CD4-positive, CD25-positive, alpha-beta regulatory T cell (primary cell): Measurements from ENCODE around the gene IMPG2. TPM values are rescaled to one million over a fixed set of nuclear protein-coding genes. Genes with fewer than 3 reads are reported as not detected.

Experiments used
- ATAC-seq, 2 donors: fragments of 150-1000 bp; cut with Tn5 transposase; one replicate each; pipeline ENCODE4 v1.10.0; 2021; ENCODE audit warnings: low read depth in 2 of 2, moderate number of reproducible peaks in 2 of 2, moderate library complexity in 1 of 2
- DNase-seq, 3 donors: peaks; one replicate each; pipeline versions ENCODE4 v3.0.0 to v3.0.0-alpha.2; 2012 to 2022; ENCODE audit warnings: mixed read lengths in 1 of 3
- H3K27ac ChIP-seq: one replicate; pipeline ENCODE4 v1.7.0; 2013; ENCODE audit warnings: mild to moderate bottlenecking, low read length; ENCODE audit not compliant: insufficient read depth, poor library complexity, severe bottlenecking
- H3K27me3 ChIP-seq: one replicate; pipeline ENCODE4 v1.7.0; 2013; ENCODE audit warnings: low read length; ENCODE audit not compliant: control insufficient read depth, insufficient read depth
- H3K36me3 ChIP-seq: one replicate; pipeline ENCODE4 v1.7.0; 2013; ENCODE audit warnings: mild to moderate bottlenecking, low read length, moderate library complexity; ENCODE audit not compliant: control insufficient read depth, insufficient read depth
- H3K4me1 ChIP-seq: 2 replicates; pipeline ENCODE4 v1.7.0; 2013; ENCODE audit warnings: mild to moderate bottlenecking, low read length; ENCODE audit not compliant: insufficient read depth, control insufficient read depth, poor library complexity, severe bottlenecking
- H3K4me3 ChIP-seq: one replicate; pipeline ENCODE4 v1.7.0; 2013; ENCODE audit warnings: low read depth, mild to moderate bottlenecking, low read length, moderate library complexity
- H3K9me3 ChIP-seq, 2 experiments: 1 replicate in 1 of 2; 2 replicates in 1 of 2; pipeline ENCODE4 v1.7.0; 2013; ENCODE audit warnings: low read length in 2 of 2, mild to moderate bottlenecking in 1 of 2, moderate library complexity in 1 of 2; ENCODE audit not compliant: control insufficient read depth in 2 of 2
- H3K27ac Mint-ChIP-seq, 3 donors: one replicate each; pipeline ENCODE4 v1.8.0; 2020 to 2022; ENCODE audit warnings: mild to moderate bottlenecking in 3 of 3, mixed read lengths in 3 of 3, moderate library complexity in 2 of 3
- H3K27me3 Mint-ChIP-seq: one replicate; pipeline ENCODE4 v1.8.0; 2022; ENCODE audit warnings: mild to moderate bottlenecking, mixed read lengths
- H3K36me3 Mint-ChIP-seq: one replicate; pipeline ENCODE4 v1.8.0; 2020; ENCODE audit warnings: mixed read lengths
- H3K4me1 Mint-ChIP-seq, 4 donors: one replicate each; pipeline ENCODE4 v1.8.0; 2020 to 2022; ENCODE audit warnings: mixed read lengths in 4 of 4, mild to moderate bottlenecking in 1 of 4
- H3K4me3 Mint-ChIP-seq, 4 donors: one replicate each; pipeline ENCODE4 v1.8.0; 2020 to 2022; ENCODE audit warnings: mild to moderate bottlenecking in 4 of 4, mixed read lengths in 4 of 4, moderate library complexity in 3 of 4
- H3K9me3 Mint-ChIP-seq, 7 donors: one replicate each; pipeline ENCODE4 v1.8.0; 2020 to 2022; ENCODE audit warnings: mixed read lengths in 7 of 7, mild to moderate bottlenecking in 3 of 7, moderate library complexity in 2 of 7
- polyA plus RNA-seq, 4 donors: library from polyadenylated mRNA; unstranded; fragments of 300-500 nt; fragmentation: Illumina TruSeq; gene quantifications; one replicate each; pipeline ENCODE4 v1.2.3, GENCODE V29; 2021
- total RNA-seq: library from RNA; stranded (reverse); gene quantifications from one replicate; pipeline ENCODE4 v1.2.3, GENCODE V29; 2022

The IMPG2 gene
- 0.35 TPM for total RNA-seq
- polyA plus RNA-seq = under 1 TPM in 1 of 4 donors, not detected in 3; 0.02 TPM

DNA sequence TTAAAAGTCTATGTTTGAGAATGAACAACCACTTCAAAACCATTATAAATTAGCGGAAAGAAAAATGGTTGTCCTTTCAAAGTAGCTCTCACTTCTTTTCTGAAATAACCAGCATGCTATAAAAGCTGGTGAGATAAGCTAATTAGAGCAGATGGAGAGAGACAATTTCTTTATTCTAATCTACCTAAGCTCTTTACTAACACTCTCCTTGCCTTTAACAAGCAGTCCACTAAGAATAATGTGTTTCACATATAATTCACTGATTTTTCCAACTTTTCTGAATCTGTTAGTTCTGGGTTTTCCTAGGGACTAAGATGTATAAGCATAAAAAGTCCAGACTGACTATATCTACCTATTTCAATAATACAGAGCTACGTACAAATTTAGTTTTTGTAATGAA lies at the start of gene IMPG2:
Gene IMPG2 (minus strand): TSS at position 101 of the 400 bp plus-strand sequence. CDS start 203 bp downstream, outside the sequence.
- no peak for ATAC-seq
- Mint-ChIP-seq H3K4me1 (peaks cover 0 to 2% (median 0%) of the 10 kb centered on the region in 4 donors), H3K27me3 (no peaks in the 10 kb centered on the region), H3K27ac (no peak within 1 kb of the TSS), H3K9me3 (no peaks in the 10 kb centered on the region), H3K36me3 (peaks cover 4% of the 10 kb centered on the region), H3K4me3 (no peak within 1 kb of the TSS)
- no peaks in the 10 kb centered on the region for H3K27me3 ChIP-seq
- H3K9me3 ChIP-seq = no peaks in the 10 kb centered on the region
- H3K27ac ChIP-seq = no peak within 1 kb of the TSS
- no peaks in the 10 kb centered on the region for H3K4me1 ChIP-seq
- DNase-seq = no peak
- H3K4me3 ChIP-seq = no peak within 1 kb of the TSS
- H3K36me3 ChIP-seq = peaks cover 6% of the 10 kb centered on the region

DNA sequence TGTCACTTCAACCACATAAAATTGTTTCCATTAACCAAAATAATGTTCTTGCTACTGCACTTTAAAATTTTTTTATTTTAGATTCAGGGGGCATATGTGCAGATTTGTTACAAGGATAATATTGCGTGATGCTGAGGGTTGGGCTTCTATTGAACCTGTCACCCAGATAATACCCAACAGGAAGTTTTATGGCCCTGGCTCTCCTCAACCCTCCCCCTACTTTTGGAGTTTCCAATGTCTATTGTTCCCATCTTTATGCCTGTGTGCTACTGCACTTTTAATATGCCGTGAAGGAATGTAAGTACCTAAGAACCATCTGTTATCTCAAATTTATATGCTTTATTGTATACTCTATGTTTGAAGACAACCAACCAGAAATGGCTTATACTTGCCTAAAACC lies 42.0 kb upstream of the IMPG2 start:
- no peak overlapping the region for H3K27ac ChIP-seq
- DNase-seq (no peak), ATAC-seq (no peak)
- no peaks in the 10 kb centered on the region for H3K9me3 ChIP-seq
- no peak overlapping the region for H3K4me3 Mint-ChIP-seq
- no peaks in the 10 kb centered on the region for H3K27me3 ChIP-seq
- no peaks in the 10 kb centered on the region for H3K4me1 ChIP-seq
- H3K4me1 Mint-ChIP-seq = peaks cover 0 to 4% (median 0%) of the 10 kb centered on the region in 4 donors
- peaks cover 77% of the 10 kb centered on the region for H3K36me3 ChIP-seq
- H3K4me3 ChIP-seq = no peak overlapping the region
- H3K27me3 Mint-ChIP-seq = no peaks in the 10 kb centered on the region
- peaks cover 0 to 4% (median 0%) of the 10 kb centered on the region in 7 donors for H3K9me3 Mint-ChIP-seq
- peaks cover 59% of the 10 kb centered on the region for H3K36me3 Mint-ChIP-seq
- no peak overlapping the region for H3K27ac Mint-ChIP-seq

DNA sequence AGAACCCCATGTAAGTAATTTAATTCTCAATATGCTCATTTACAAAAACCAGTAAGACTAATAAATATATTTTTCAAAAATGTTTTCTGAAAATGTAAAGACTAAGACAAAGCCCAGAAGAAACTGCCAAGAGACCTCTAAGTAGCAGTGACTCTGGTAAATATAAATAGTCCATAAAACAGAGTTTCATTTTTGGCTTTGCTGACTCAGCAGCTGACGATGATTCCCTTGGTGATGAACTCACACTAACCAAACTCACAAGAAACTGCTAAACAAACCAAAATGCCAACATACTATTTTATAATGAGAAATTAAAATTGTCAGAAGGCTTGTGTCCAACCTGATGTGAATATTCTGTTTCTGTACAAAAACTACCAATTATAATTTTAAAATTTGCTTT lies 31.5 kb upstream of the IMPG2 start:
- H3K27ac Mint-ChIP-seq = no peak overlapping the region
- Histone ChIP-seq H3K27me3 (no peaks in the 10 kb centered on the region), H3K4me1 (no peaks in the 10 kb centered on the region), H3K27ac (no peak overlapping the region), H3K4me3 (no peak overlapping the region), H3K36me3 (peaks cover 15% of the 10 kb centered on the region), H3K9me3 (no peaks in the 10 kb centered on the region)
- H3K4me1 Mint-ChIP-seq = peaks cover 0 to 21% (median under 1%) of the 10 kb centered on the region in 4 donors
- H3K36me3 Mint-ChIP-seq = peaks cover 35% of the 10 kb centered on the region
- no peaks in the 10 kb centered on the region for H3K27me3 Mint-ChIP-seq
- H3K4me3 Mint-ChIP-seq = no peak overlapping the region
- ATAC-seq (no peak), DNase-seq (no peak)
- no peaks in the 10 kb centered on the region for H3K9me3 Mint-ChIP-seq

DNA sequence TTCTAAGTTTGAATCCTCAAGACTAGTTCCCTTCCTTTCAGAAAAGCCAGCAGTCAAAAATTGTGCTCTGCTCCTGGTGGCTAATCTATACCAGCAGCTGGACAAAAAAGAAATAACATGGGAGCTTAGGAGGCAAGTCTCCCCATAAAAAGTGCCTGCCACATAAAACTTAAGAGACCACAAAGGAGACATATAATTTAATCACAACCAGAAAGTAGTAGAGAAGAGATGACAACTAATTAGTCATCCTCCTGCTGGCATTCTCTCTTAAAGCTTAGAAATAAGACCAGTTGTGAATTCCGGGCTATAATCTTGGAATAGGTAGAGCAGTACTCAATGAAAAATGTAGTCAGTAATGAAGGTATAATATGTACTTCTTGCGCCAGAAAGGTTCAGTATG lies 20.2 kb upstream of the IMPG2 start:
- peaks cover 52% of the 10 kb centered on the region for H3K36me3 Mint-ChIP-seq
- H3K4me1 Mint-ChIP-seq = peaks cover 0 to 9% (median 5%) of the 10 kb centered on the region in 4 donors
- H3K27me3 ChIP-seq = no peaks in the 10 kb centered on the region
- no peaks in the 10 kb centered on the region for H3K9me3 Mint-ChIP-seq
- no peaks in the 10 kb centered on the region for H3K4me1 ChIP-seq
- H3K27ac ChIP-seq = no peak overlapping the region
- DNase-seq (no peak), ATAC-seq (no peak)
- H3K4me3 Mint-ChIP-seq = no peak overlapping the region
- H3K27ac Mint-ChIP-seq = peak overlapping the region in 1 of 3 donors; percentile 38
- peaks cover 54% of the 10 kb centered on the region for H3K36me3 ChIP-seq
- H3K9me3 ChIP-seq = no peaks in the 10 kb centered on the region
- H3K4me3 ChIP-seq = no peak overlapping the region
- no peaks in the 10 kb centered on the region for H3K27me3 Mint-ChIP-seq

DNA sequence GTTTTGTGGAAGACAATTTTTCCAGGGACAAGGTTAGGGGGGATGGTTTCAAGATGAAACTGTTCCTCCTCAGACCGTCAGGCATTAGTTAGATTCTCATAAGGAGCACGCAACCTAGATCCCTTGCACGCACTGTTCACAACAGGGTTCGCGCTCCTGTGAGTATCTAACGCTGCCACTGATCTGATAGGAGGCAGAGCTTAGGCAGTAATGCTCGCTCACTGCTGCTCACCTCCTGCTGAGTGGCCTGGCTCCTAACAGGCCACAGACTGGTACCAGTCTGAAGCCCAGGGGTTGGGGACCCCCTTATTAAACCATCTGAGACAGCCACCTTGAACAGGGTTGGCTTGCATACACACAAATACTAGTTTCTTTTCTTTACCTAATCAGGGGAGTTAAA lies 13.5 kb upstream of the IMPG2 start:
- no peak overlapping the region for H3K27ac Mint-ChIP-seq
- Histone ChIP-seq H3K9me3 (no peaks in the 10 kb centered on the region), H3K36me3 (peaks cover 63% of the 10 kb centered on the region), H3K27ac (no peak overlapping the region), H3K4me3 (no peak overlapping the region), H3K27me3 (no peaks in the 10 kb centered on the region), H3K4me1 (no peaks in the 10 kb centered on the region)
- peaks cover 0 to 2% (median 0%) of the 10 kb centered on the region in 4 donors for H3K4me1 Mint-ChIP-seq
- no peaks in the 10 kb centered on the region for H3K27me3 Mint-ChIP-seq
- no peak for DNase-seq
- no peaks in the 10 kb centered on the region for H3K9me3 Mint-ChIP-seq
- H3K36me3 Mint-ChIP-seq = peaks cover 33% of the 10 kb centered on the region
- no peak for ATAC-seq
- no peak overlapping the region for H3K4me3 Mint-ChIP-seq

DNA sequence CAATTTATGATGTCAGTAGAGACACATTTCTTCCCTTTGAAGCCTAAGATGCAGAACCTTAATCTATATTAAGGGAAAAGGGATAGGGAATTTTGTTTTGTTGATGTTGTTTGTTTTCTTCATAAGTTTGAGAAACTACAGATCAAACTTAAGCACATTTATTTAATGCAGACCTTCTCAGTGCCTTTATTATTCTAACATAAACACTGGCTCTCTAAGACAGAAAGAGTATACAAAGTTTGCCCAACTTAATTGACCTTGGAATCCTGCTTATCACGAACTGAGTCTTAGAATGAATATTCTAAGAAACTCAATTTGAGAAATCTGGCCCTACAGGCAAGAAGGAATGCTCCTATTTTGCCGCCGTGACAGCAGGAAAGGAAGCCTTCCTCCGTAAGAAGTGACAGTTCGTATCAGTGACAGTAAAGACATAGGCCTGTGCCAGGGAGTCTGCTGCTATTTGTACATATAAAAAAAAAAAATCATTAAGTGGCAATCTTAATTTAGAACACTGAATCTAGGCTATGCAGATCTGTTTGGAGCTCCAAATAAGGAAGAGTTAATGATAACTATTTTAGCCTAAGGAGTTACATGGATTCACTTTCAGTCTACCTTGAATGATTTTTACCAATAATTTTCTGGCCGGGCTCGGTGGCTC lies 8.8 kb upstream of the IMPG2 start:
- Histone ChIP-seq H3K27me3 (no peaks in the 10 kb centered on the region), H3K27ac (no peak overlapping the region), H3K9me3 (no peaks in the 10 kb centered on the region), H3K4me3 (no peak overlapping the region), H3K4me1 (no peaks in the 10 kb centered on the region), H3K36me3 (peaks cover 78% of the 10 kb centered on the region)
- Mint-ChIP-seq H3K9me3 (no peaks in the 10 kb centered on the region), H3K4me1 (peaks cover 0 to 2% (median 0%) of the 10 kb centered on the region in 4 donors), H3K4me3 (no peak overlapping the region), H3K36me3 (peaks cover 29% of the 10 kb centered on the region), H3K27me3 (no peaks in the 10 kb centered on the region), H3K27ac (peak overlapping the region in 1 of 3 donors; percentile 32)
- ATAC-seq (no peak), DNase-seq (no peak)

DNA sequence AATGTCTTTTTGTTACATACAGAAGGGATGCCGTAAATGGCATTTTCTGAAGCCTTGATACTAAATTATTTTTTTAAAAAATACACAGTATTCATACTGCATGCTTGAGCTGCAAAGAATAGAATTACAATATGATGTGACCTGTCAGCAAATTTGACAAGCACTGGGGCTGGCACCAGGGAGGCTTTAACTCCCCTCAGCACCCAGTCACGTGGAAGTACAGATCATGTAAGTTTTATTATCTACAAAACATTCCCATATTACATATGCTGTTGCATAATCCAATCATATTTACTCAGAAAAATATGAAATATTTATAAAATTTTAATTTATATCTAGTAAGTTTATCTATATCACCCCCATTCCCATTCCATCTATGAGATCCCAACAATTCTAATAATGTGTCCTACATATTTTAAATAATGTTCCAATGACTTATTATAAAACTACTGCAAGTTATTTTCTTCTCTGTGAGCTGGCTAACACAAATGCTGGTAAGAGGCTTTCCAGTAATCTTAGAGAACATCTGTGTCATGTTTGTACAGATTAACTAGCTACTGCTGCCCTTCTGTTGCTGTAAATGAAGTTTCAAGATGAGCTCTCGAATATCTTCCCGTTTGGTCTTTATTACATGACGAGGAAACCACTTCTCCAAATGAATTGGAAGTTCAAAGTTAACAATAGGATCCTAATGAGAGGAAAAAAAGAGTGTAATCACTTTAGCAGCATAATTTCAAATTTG lies 5.2 kb upstream of the IMPG2 start:
- no peak overlapping the region for H3K4me3 Mint-ChIP-seq
- H3K27me3 ChIP-seq = no peaks in the 10 kb centered on the region
- DNase-seq (no peak), ATAC-seq (no peak)
- no peaks in the 10 kb centered on the region for H3K9me3 Mint-ChIP-seq
- H3K36me3 ChIP-seq = peaks cover 55% of the 10 kb centered on the region
- H3K4me1 Mint-ChIP-seq = no peaks in the 10 kb centered on the region
- H3K27me3 Mint-ChIP-seq = no peaks in the 10 kb centered on the region
- no peak overlapping the region for H3K4me3 ChIP-seq
- H3K27ac ChIP-seq = no peak overlapping the region
- H3K27ac Mint-ChIP-seq = no peak overlapping the region
- H3K9me3 ChIP-seq = no peaks in the 10 kb centered on the region
- H3K4me1 ChIP-seq = no peaks in the 10 kb centered on the region
- peaks cover 29% of the 10 kb centered on the region for H3K36me3 Mint-ChIP-seq
